SK-N-SH (cell line): ENCODE measurements around the gene FADS2. TPM values are rescaled to one million over a fixed set of nuclear protein-coding genes. Genes with fewer than 3 reads are reported as not detected.

Experiments used
- CTCF ChIA-PET: fragments of 300-600, 350-600 bp; formaldehyde crosslinking; extraction: SDS; loops from one replicate; lab custom pipeline; 2021; lab: Yijun Ruan, JAX
- POLR2A ChIA-PET: fragments of 350-600 bp; sonication (Branson Sonifier 250); formaldehyde crosslinking; extraction: SDS; loops from one replicate; lab custom pipeline; 2020; ENCODE audit warnings: antibody characterized with exemption, inconsistent platforms; lab: Yijun Ruan, JAX
- DNase-seq: peaks from one replicate; pipeline ENCODE4 v3.0.0; 2012
- H2AFZ ChIP-seq: fragments of 200-600 bp; sonication (generic); 2 replicates; pipeline ENCODE4 v1.8.1; 2016; ENCODE audit warnings: antibody characterized with exemption, mild to moderate bottlenecking, low read depth
- H3F3A ChIP-seq: fragments of 200-600 bp; sonication (generic); replicated peaks from 2 replicates; pipeline ENCODE3; 2016; ENCODE audit warnings: antibody characterized with exemption, mild to moderate bottlenecking; ENCODE audit not compliant: insufficient read depth
- H3K27ac ChIP-seq, 2 experiments: fragments of 200-500 bp in 1 of 2; fragments of 200-600 bp in 1 of 2; sonication (Bioruptor generic) in 1 of 2; sonication (generic), shearing (Covaris generic) in 1 of 2; 2 replicates each; pipeline versions ENCODE4 v1.5.1 to v1.6.1; 2014 to 2016; ENCODE audit warnings: low read depth in 2 of 2, inconsistent platforms in 1 of 2, low read length in 1 of 2, mild to moderate bottlenecking in 1 of 2, mixed read lengths in 1 of 2
- H3K27me3 ChIP-seq: fragments of 200-600 bp; sonication (generic), shearing (Covaris generic); 2 replicates; pipeline ENCODE4 v1.6.1; 2016; ENCODE audit warnings: mixed run types; ENCODE audit not compliant: insufficient read depth
- H3K36me3 ChIP-seq, 2 experiments: fragments of 200-500 bp in 1 of 2; fragments of 200-600 bp in 1 of 2; sonication (Bioruptor generic) in 1 of 2; sonication (generic) in 1 of 2; replicated peaks in 1 of 2; 2 replicates each; pipeline versions ENCODE3 to v1.5.1; 2014 to 2016; ENCODE audit warnings: low read length in 1 of 2, mild to moderate bottlenecking in 1 of 2; ENCODE audit not compliant: insufficient read depth in 2 of 2, control insufficient read depth in 1 of 2
- H3K4me1 ChIP-seq, 2 experiments: fragments of 200-500 bp in 1 of 2; fragments of 200-600 bp in 1 of 2; sonication (Bioruptor generic) in 1 of 2; sonication (generic), shearing (Covaris generic) in 1 of 2; 2 replicates each; pipeline versions ENCODE4 v1.5.1 to v1.6.1; 2014 to 2016; ENCODE audit warnings: low read depth in 1 of 2, low read length in 1 of 2, mixed run types in 1 of 2; ENCODE audit not compliant: insufficient read depth in 2 of 2, control insufficient read depth in 1 of 2
- H3K4me2 ChIP-seq: fragments of 200-600 bp; sonication (generic), shearing (Covaris generic); 2 replicates; pipeline ENCODE4 v1.6.1; 2017; ENCODE audit warnings: mixed run types
- H3K4me3 ChIP-seq, 2 experiments: fragments of 200-500 bp in 1 of 2; fragments of 200-600 bp in 1 of 2; sonication (Bioruptor generic) in 1 of 2; sonication (generic), shearing (Covaris generic) in 1 of 2; 2 replicates each; pipeline versions ENCODE4 v1.5.1 to v1.8.1; 2014 to 2016; ENCODE audit warnings: low read depth in 2 of 2, inconsistent platforms in 1 of 2, low read length in 1 of 2, mild to moderate bottlenecking in 1 of 2, mixed read lengths in 1 of 2, moderate library complexity in 1 of 2
- H3K79me2 ChIP-seq: fragments of 200-600 bp; sonication (generic); 2 replicates; pipeline ENCODE4 v1.8.1; 2017; ENCODE audit warnings: mild to moderate bottlenecking; ENCODE audit not compliant: insufficient read depth
- H3K9ac ChIP-seq: fragments of 200-600 bp; sonication (generic); 2 replicates; pipeline ENCODE4 v1.6.1; 2017; ENCODE audit warnings: mixed run types
- H3K9me2 ChIP-seq: fragments of 200-600 bp; sonication (generic); 2 replicates; pipeline ENCODE4 v1.6.1; 2017; ENCODE audit warnings: mixed run types
- H3K9me3 ChIP-seq: fragments of 200-600 bp; sonication (generic); 2 replicates; pipeline ENCODE4 v1.6.1; 2017; ENCODE audit warnings: mixed run types, mild to moderate bottlenecking, moderate library complexity
- H4K20me1 ChIP-seq: fragments of 200-600 bp; sonication (generic); 2 replicates; pipeline ENCODE4 v1.6.1; 2017; ENCODE audit warnings: mild to moderate bottlenecking, mixed run types; ENCODE audit not compliant: insufficient read depth
- CHD2 ChIP-seq: fragments of 150-350 bp; IDR thresholded peaks from 2 replicates; pipeline ENCODE4 v1.6.1; 2018; ENCODE audit warnings: low read length; ENCODE audit not compliant: partially characterized antibody
- EP300 ChIP-seq, 2 experiments: IDR thresholded peaks; 2 replicates each; pipeline versions ENCODE4 v1.4.0 to v1.6.1; 2012; ENCODE audit warnings: borderline replicate concordance in 1 of 2, low read depth in 1 of 2, low read length in 1 of 2
- EZH2phosphoT487 ChIP-seq: fragments of 200-600 bp; sonication (generic); IDR thresholded peaks from 2 replicates; pipeline ENCODE4 v1.6.1; 2017; ENCODE audit warnings: low read depth, mixed run types, mild to moderate bottlenecking, antibody characterized with exemption, moderate library complexity, borderline replicate concordance
- FOSL2 ChIP-seq: IDR thresholded peaks from 2 replicates; pipeline ENCODE4 v1.4.0; 2012; ENCODE audit warnings: low read depth, mild to moderate bottlenecking, moderate library complexity, borderline replicate concordance
- FOXJ3 ChIP-seq: sonication (generic); formaldehyde crosslinking; IDR thresholded peaks from 2 replicates; pipeline ENCODE4 v1.5.1; 2020; ENCODE audit warnings: mild to moderate bottlenecking, missing genetic modification reagents
- GABPA ChIP-seq: IDR thresholded peaks from 2 replicates; pipeline ENCODE4 v1.4.0; 2012; ENCODE audit warnings: low read depth, mild to moderate bottlenecking
- GATA2 ChIP-seq: sonication (generic); formaldehyde crosslinking; IDR thresholded peaks from 2 replicates; pipeline ENCODE4 v1.5.0; 2020; ENCODE audit warnings: mild to moderate bottlenecking, missing genetic modification reagents
- MEF2A ChIP-seq: IDR thresholded peaks from 2 replicates; pipeline ENCODE4 v1.4.0; 2012; ENCODE audit warnings: low read depth, borderline replicate concordance
- MXI1 ChIP-seq: IDR thresholded peaks from 2 replicates; pipeline ENCODE4 v1.6.1; 2012; ENCODE audit warnings: mild to moderate bottlenecking, low read depth, low read length, improper control_type of control experiment
- NFIC ChIP-seq: IDR thresholded peaks from 2 replicates; pipeline ENCODE4 v1.4.0; 2012; ENCODE audit warnings: borderline replicate concordance
- NRF1 ChIP-seq: IDR thresholded peaks from 2 replicates; pipeline ENCODE4 v1.6.1; 2012; ENCODE audit warnings: low read depth, mild to moderate bottlenecking, low read length
- POLR2AphosphoS5 ChIP-seq: IDR thresholded peaks from 2 replicates; pipeline ENCODE4 v1.6.1; 2012; ENCODE audit warnings: low read depth, low read length
- RAD21 ChIP-seq: IDR thresholded peaks from 2 replicates; pipeline ENCODE4 v1.6.1; 2012; ENCODE audit warnings: mild to moderate bottlenecking, low read length
- RCOR1 ChIP-seq: fragments of 150-350 bp; IDR thresholded peaks from 2 replicates; pipeline ENCODE4 v1.6.1; 2017; ENCODE audit warnings: antibody characterized with exemption, low read length
- RXRA ChIP-seq: IDR thresholded peaks from 2 replicates; pipeline ENCODE4 v1.4.0; 2012; ENCODE audit warnings: low read depth, mild to moderate bottlenecking, borderline replicate concordance
- SIN3A ChIP-seq: IDR thresholded peaks from 2 replicates; pipeline ENCODE4 v1.6.1; 2012; ENCODE audit warnings: low read depth, mild to moderate bottlenecking, low read length, moderate library complexity, borderline replicate concordance
- TAF1 ChIP-seq: IDR thresholded peaks from 2 replicates; pipeline ENCODE4 v1.6.1; 2012; ENCODE audit warnings: low read depth, mild to moderate bottlenecking, low read length, moderate library complexity, borderline replicate concordance
- TCF12 ChIP-seq: IDR thresholded peaks from 2 replicates; pipeline ENCODE4 v1.4.0; 2012
- YY1 ChIP-seq: IDR thresholded peaks from 2 replicates; pipeline ENCODE4 v1.4.0; 2012; ENCODE audit warnings: low read depth, mild to moderate bottlenecking
- WGBS: methylation state at CpG from one replicate; pipeline ENCODE4 v1.1.6; 2017; ENCODE audit warnings: low lambda C conversion rate; 5-methylcytosine and 5-hydroxymethylcytosine counted together
- polyA plus RNA-seq, 3 experiments: library from polyadenylated mRNA; depleted of rRNA; stranded (reverse); fragments of >200 nt; gene quantifications; 2 replicates each; pipeline ENCODE4 v1.2.3, GENCODE V29; 2012
- TF ChIP-seq, protein P1 (sequence below): IDR thresholded peaks from 2 replicates; pipeline ENCODE4 v1.4.0; 2012; ENCODE audit warnings: low read depth, borderline replicate concordance
- TF ChIP-seq, protein P2 (sequence below): fragments of 150-350 bp; IDR thresholded peaks from 2 replicates; pipeline ENCODE4 v1.6.1; 2017; ENCODE audit warnings: antibody characterized with exemption, low read length, low read depth, borderline replicate concordance
- TF ChIP-seq, protein P3 (sequence below): fragments of 150-350 bp; IDR thresholded peaks from 2 replicates; pipeline ENCODE4 v1.6.1; 2016; ENCODE audit warnings: mild to moderate bottlenecking, low read depth, low read length

Gene FADS2
- polyA plus RNA-seq, 1 of the 3 experiments (the other 2 are of a cell fraction): 67.8 TPM

DNA sequence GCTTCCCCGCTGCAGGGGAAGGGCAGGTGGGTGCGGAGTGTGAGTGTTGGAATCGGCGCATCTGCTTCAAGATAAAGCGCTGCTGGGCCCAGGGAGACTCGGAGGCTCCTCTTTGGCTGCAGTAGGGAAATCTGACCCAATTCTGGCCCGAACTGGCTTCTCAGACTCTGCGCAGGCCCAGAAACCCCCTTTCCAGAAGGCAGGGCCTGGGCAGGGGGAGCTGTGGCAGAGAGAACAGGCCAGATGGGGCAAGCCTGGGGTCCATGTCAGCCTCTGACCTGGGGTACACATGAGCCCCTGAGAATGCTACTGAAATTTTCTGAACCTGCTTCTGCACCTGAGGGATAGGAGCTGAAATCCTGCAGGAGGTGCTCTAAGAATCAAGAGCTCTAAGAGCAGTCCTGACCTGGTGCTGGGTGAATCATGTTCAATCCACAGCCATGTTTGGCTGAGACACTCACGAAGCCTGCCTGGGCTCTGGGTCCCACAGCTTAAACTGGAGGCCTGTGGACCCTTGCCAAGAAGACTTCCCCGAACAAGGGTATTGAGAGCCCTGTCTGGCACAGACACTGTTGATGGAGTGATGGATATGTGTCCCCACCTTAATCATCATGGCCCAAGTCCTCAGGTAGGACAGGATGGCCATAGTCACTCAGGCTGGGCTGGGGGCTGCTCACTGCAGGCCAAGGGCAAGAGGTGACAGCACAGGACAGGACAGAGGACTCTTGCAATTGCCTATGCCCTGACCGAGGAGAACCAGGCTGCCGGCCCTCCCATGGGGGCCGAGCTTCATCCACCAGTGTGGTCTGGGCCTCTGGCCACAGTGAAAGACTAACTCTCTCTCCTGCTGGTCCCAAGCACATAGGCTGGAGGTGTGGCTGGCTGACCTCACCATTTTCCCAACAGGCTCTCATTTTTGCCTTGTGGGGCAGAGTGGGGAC is 82.4 kb downstream of the FADS2 start:
- WGBS: 94% methylated on average over 7 of the region's 13 CpGs
- Histone ChIP-seq H3K36me3 (peaks cover 0 to 6% of the 10 kb centered on the region in 2 experiments), H3K9me3 (no peaks in the 10 kb centered on the region), H3K9ac (no peak overlapping the region), H3K79me2 (no peaks in the 10 kb centered on the region), H3K4me2 (no peak overlapping the region), H3K27ac (no peak overlapping the region), H3K27me3 (no peaks in the 10 kb centered on the region), H2AFZ (no peak overlapping the region), H3K9me2 (no peaks in the 10 kb centered on the region), H4K20me1 (no peaks in the 10 kb centered on the region), H3K4me1 (no peaks in the 10 kb centered on the region), H3F3A (no peaks in the 10 kb centered on the region), H3K4me3 (no peak overlapping the region)
- peak; percentile 14 for DNase-seq
- CTCF ChIA-PET: interaction anchor here (1.4 to 5.4 kb wide), 6 partner anchors 12 to 198 kb away, joined by 3 to 82 read pairs (median 22); partner anchors contain the start of gene BEST1
- no peak for TF ChIP-seq YY1
- TF ChIP-seq, protein P1, sequence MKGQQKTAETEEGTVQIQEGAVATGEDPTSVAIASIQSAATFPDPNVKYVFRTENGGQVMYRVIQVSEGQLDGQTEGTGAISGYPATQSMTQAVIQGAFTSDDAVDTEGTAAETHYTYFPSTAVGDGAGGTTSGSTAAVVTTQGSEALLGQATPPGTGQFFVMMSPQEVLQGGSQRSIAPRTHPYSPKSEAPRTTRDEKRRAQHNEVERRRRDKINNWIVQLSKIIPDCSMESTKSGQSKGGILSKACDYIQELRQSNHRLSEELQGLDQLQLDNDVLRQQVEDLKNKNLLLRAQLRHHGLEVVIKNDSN: no peak
- TF ChIP-seq NFIC: no peak
- no peak for TF ChIP-seq RCOR1
- no peak for TF ChIP-seq SIN3A
- TF ChIP-seq FOSL2: no peak
- no peak for TF ChIP-seq GABPA
- TF ChIP-seq, protein P2, sequence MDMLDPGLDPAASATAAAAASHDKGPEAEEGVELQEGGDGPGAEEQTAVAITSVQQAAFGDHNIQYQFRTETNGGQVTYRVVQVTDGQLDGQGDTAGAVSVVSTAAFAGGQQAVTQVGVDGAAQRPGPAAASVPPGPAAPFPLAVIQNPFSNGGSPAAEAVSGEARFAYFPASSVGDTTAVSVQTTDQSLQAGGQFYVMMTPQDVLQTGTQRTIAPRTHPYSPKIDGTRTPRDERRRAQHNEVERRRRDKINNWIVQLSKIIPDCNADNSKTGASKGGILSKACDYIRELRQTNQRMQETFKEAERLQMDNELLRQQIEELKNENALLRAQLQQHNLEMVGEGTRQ: no peak
- no peak for TF ChIP-seq TAF1
- no peak for TF ChIP-seq RXRA
- no peak for TF ChIP-seq MEF2A
- TF ChIP-seq RAD21: no peak
- no peak for TF ChIP-seq POLR2AphosphoS5
- POLR2A ChIA-PET: no interaction called here

DNA sequence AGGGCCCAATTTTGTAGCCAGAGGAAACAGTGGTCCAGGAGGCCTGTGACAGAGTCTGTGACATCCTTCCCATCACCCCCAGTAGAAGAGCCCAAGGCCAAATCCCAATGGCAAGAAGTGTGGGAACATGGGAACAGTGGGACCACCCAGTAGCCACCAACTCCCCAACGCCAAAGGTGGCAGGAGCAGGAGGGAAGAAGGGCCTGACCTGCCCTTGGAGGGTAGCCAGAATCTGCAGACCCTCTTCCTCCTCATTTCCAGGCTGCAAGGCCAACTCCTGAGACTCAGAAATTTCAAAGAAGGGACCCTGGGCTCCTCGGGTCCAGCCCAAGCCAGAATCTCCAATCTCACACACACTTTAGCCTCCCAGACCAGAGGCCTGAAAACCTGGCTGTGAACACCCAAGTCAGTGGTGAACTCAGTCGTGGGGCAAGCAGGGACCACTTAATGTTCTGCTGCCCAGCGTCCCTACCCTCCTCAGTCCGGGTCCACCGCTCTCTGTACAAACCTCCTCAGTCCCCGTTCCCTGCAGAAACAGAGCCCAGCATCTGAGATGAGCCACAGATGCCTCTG is 83.1 kb downstream of the FADS2 start:
- Histone ChIP-seq H3K9ac (no peak overlapping the region), H3K36me3 (peaks cover 0 to 2% of the 10 kb centered on the region in 2 experiments), H2AFZ (no peak overlapping the region), H3K9me2 (no peaks in the 10 kb centered on the region), H3K9me3 (no peaks in the 10 kb centered on the region), H3K27me3 (no peaks in the 10 kb centered on the region), H3K4me3 (no peak overlapping the region), H3K4me1 (no peaks in the 10 kb centered on the region; a peak in 1 of 4 replicates), H3K4me2 (no peak overlapping the region), H3K79me2 (no peaks in the 10 kb centered on the region), H3F3A (no peaks in the 10 kb centered on the region), H4K20me1 (no peaks in the 10 kb centered on the region), H3K27ac (no peak overlapping the region)
- ChIA-PET CTCF (interaction anchor here (0.5 to 5.4 kb wide), 4 partner anchors 13 to 171 kb away, joined by 3 to 46 read pairs (median 16); partner anchors contain the start of gene BEST1), POLR2A (no interaction called here)
- 84% methylated on average over 5 of the region's 7 CpGs for WGBS
- DNase-seq: peak; percentile 17
- TF ChIP-seq MXI1: no peak
- no peak for TF ChIP-seq RAD21
- no peak for TF ChIP-seq MEF2A
- no peak for TF ChIP-seq EP300 (IDR thresholded peaks at IDR 0.05; ENCODE audit: borderline replicate concordance in 1 of 2, low read depth in 1 of 2, low read length in 1 of 2)
- TF ChIP-seq EZH2phosphoT487: no peak
- TF ChIP-seq, protein P3, sequence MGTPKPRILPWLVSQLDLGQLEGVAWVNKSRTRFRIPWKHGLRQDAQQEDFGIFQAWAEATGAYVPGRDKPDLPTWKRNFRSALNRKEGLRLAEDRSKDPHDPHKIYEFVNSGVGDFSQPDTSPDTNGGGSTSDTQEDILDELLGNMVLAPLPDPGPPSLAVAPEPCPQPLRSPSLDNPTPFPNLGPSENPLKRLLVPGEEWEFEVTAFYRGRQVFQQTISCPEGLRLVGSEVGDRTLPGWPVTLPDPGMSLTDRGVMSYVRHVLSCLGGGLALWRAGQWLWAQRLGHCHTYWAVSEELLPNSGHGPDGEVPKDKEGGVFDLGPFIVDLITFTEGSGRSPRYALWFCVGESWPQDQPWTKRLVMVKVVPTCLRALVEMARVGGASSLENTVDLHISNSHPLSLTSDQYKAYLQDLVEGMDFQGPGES: no peak
- TF ChIP-seq NRF1: no peak
- TF ChIP-seq TCF12: no peak
- no peak for TF ChIP-seq SIN3A
- no peak for TF ChIP-seq YY1
- TF ChIP-seq, protein P2: no peak
- no peak for TF ChIP-seq CHD2
- TF ChIP-seq GATA2 (CRISPR knock-in tag): no peak
- TF ChIP-seq FOXJ3: no peak
- no peak for TF ChIP-seq RXRA
